GM12864 (cell line): Measurements from ENCODE around the gene NUMA1.

ENCODE experiments used
- DNase-seq: peaks from one replicate; pipeline ENCODE4 v3.0.0-alpha.2; 2011; ENCODE audit warnings: low read depth
- H3K4me3 ChIP-seq: 2 replicates; pipeline ENCODE4 v1.5.1; 2011; ENCODE audit warnings: mild to moderate bottlenecking, low read depth, low read length, control low read depth
- CTCF ChIP-seq: IDR thresholded peaks from 2 replicates; pipeline ENCODE4 v1.5.1; 2011; ENCODE audit warnings: low read depth, mild to moderate bottlenecking, moderate library complexity, low read length, control low read depth, inconsistent platforms; ENCODE audit errors: missing control alignments

The NUMA1 gene

GRCh38 chr11:71976551-71976950 is 103.8 kb downstream of the NUMA1 start:
- DNase-seq: no peak
- no peak for TF ChIP-seq CTCF
- no peak overlapping the region for H3K4me3 ChIP-seq

- H3K4me3 ChIP-seq: no peak overlapping the region
- TF ChIP-seq CTCF: no peak
- DNase-seq: no peak
Observed at GRCh38 chr11:71971680-71972079, 108.7 kb downstream of the NUMA1 start.

DNA sequence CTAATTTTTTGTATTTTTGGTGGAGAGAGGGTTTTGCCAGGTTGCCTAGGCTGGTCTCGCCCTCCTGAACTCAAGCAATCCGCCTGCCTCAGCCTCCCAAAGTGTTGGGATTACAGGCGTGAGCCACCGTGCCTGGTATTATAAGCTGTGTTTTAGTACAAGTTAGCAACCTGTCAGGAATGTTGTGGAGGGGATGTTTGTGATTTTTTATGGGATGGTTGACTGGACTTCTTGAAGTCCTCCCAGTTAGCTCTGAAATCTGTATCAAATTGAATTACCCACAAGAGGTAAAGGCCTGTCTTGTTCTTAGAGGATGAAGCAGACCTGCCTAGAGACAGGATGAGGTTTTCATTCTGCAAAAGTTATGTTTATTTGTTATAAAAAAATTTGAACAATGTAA is 115.7 kb downstream of the NUMA1 start:
- DNase-seq: no peak
- TF ChIP-seq CTCF: no peak
- H3K4me3 ChIP-seq: no peak overlapping the region

DNA sequence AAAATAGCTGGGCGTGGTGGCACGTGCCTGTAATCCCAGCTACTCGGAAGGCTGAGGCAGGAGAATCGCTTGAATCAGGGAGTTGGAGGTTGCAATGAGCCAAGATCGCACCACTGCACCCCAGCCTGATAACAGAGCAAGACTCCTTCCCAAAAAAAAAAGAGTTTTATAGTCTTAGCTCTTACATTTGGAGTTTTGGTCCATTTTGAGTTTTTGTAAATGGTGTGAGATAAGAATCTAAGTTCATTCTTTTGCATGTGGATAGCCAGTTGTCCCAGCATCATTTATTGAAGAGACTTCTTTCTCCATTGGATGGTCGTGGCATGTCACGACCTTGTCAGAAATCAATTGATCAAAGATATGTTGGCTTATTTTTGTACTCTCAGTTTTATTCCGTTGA is 116.9 kb downstream of the NUMA1 start:
- no peak overlapping the region for H3K4me3 ChIP-seq
- TF ChIP-seq CTCF: no peak
- no peak for DNase-seq

DNA sequence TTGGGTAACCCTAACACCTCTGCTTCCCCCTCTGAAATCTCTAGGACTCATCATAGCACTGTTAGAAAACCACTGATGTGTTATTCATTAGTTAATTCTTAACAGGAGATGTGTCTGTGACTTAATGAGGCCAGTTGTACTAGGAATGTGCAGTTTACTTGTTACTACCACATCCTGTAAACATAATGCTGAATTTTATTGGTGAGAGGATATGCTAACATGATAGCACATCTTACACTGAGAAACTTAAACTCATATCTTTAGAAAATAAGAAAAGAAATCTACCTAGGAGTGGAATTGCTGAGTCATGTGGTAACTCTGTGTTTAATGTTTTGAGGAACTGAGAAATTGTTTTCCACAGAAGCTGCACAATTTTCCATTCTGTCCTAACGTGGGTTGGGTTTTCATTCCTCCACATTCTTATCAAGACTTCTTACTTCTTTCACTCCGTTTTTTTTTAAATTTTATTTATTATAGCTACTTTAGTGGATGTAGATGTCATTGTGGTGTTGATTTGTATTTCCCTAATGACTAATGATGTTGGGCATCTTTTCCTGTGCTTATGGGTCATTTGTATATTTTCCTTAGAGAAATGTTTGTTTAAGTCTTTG is 117.8 kb downstream of the NUMA1 start:
- DNase-seq: peak; percentile 36
- no peak for TF ChIP-seq CTCF
- no peak overlapping the region for H3K4me3 ChIP-seq

- no peak for DNase-seq
- no peak for TF ChIP-seq CTCF
- no peak overlapping the region for H3K4me3 ChIP-seq
Observed at GRCh38 chr11:71955898-71956456, 124.4 kb downstream of the NUMA1 start.
